ENCODE data around the gene PGLYRP2. TPM values are rescaled to one million over a fixed set of nuclear protein-coding genes. Genes with fewer than 3 reads are reported as not detected.

The PGLYRP2 gene
- 0.10 TPM in 1 of 5 replicates, not detected in the others for total RNA-seq (2022; extraction: Qiagen RNA extraction)

GRCh38 chr19:15479391-15480345, at the start of gene PGLYRP2:
Gene PGLYRP2, minus strand, starts transcription at chr19:15479501. Its CDS starts 130 bp downstream, at chr19:15479371.

GRCh38 chr19:15508035-15508710, 28.9 kb upstream of the PGLYRP2 start, which contains the start of gene CYP4F22:
Gene CYP4F22, plus strand, starts transcription at chr19:15508525. Its CDS starts 16,812 bp downstream, at chr19:15525337.

GRCh38 chr19:15464394-15465385, 14.6 kb downstream of the PGLYRP2 start, which contains the start of gene RASAL3:
Gene RASAL3, minus strand, starts transcription at chr19:15464544. Its CDS starts 186 bp downstream, at chr19:15464358.

GRCh38 chr19:15449620-15450527, 29.4 kb downstream of the PGLYRP2 start, which contains the start of gene WIZ:
Gene WIZ, minus strand, starts transcription at chr19:15449956. Its CDS starts 1,649 bp downstream, at chr19:15448307.

Other genes starting within 250 kb of the PGLYRP2 start
- gene EPHX3, start 247.1 kb downstream of the PGLYRP2 start, total RNA-seq (2022; extraction: Qiagen RNA extraction), result 0.07 to 0.09 TPM (median 0.09 TPM) in 3 of 5 replicates, not detected in the others
- gene BRD4, start 147.0 kb downstream of the PGLYRP2 start, total RNA-seq (2022; extraction: Qiagen RNA extraction), result 23.4 to 27.2 TPM (median 26.3 TPM) in 5 replicates
- 16.2 to 17.0 TPM (median 16.7 TPM) in 5 replicates for gene AKAP8, start 99.7 kb downstream of the PGLYRP2 start, total RNA-seq (2022; extraction: Qiagen RNA extraction)
- gene AKAP8L, start 60.5 kb downstream of the PGLYRP2 start, total RNA-seq (2022; extraction: Qiagen RNA extraction), result 33.3 to 43.6 TPM (median 36.6 TPM) in 5 replicates
- gene WIZ, start 29.5 kb downstream of the PGLYRP2 start, total RNA-seq (2022; extraction: Qiagen RNA extraction), result 17.3 to 23.1 TPM (median 22.0 TPM) in 5 replicates
- gene RASAL3, start 15.0 kb downstream of the PGLYRP2 start, total RNA-seq (2022; extraction: Qiagen RNA extraction), result 0.10 TPM in 1 of 5 replicates, not detected in the others
- 0.20 to 0.36 TPM (median 0.28 TPM) in 5 replicates for gene CYP4F22, start 29.0 kb upstream of the PGLYRP2 start, total RNA-seq (2022; extraction: Qiagen RNA extraction)
- gene CYP4F8, start 135.7 kb upstream of the PGLYRP2 start, total RNA-seq (2022; extraction: Qiagen RNA extraction), result not detected in 5 replicates
- gene CYP4F3, start 161.4 kb upstream of the PGLYRP2 start, total RNA-seq (2022; extraction: Qiagen RNA extraction), result 2.7 to 4.9 TPM (median 3.2 TPM) in 5 replicates
- gene CYP4F12, start 193.6 kb upstream of the PGLYRP2 start, total RNA-seq (2022; extraction: Qiagen RNA extraction), result 1.8 to 2.4 TPM (median 2.4 TPM) in 5 replicates
- gene OR10H2, start 248.5 kb upstream of the PGLYRP2 start, total RNA-seq (2022; extraction: Qiagen RNA extraction), result not detected in 5 replicates